H9 (cell line): ENCODE results near the gene PRKCA. TPM values are rescaled to one million over a fixed set of nuclear protein-coding genes. Genes with fewer than 3 reads are reported as not detected.

Experiments used
- DNase-seq: peaks from one replicate; pipeline ENCODE4 v3.0.0-alpha.2; 2017
- H2AFZ ChIP-seq: one replicate; pipeline ENCODE4 v1.6.1; 2013; ENCODE audit warnings: mild to moderate bottlenecking, low read length, control low read depth, moderate library complexity
- H2AK5ac ChIP-seq: 2 replicates; pipeline ENCODE4 v1.6.1; 2013; ENCODE audit warnings: low read length, control low read depth, mixed read lengths; ENCODE audit not compliant: insufficient read length
- H2BK120ac ChIP-seq: one replicate; pipeline ENCODE4 v1.6.1; 2013; ENCODE audit warnings: low read depth, mild to moderate bottlenecking, low read length, control low read depth, inconsistent platforms; ENCODE audit not compliant: poor library complexity, severe bottlenecking
- H2BK12ac ChIP-seq: 2 replicates; pipeline ENCODE4 v1.6.1; 2013; ENCODE audit warnings: low read length, control low read depth, mixed read lengths, low read depth; ENCODE audit not compliant: insufficient read length
- H2BK15ac ChIP-seq: 2 replicates; pipeline ENCODE4 v1.6.1; 2013; ENCODE audit warnings: low read depth, low read length, control low read depth
- H2BK20ac ChIP-seq: one replicate; pipeline ENCODE4 v1.6.1; 2013; ENCODE audit warnings: low read depth, mild to moderate bottlenecking, low read length, control low read depth, inconsistent platforms; ENCODE audit not compliant: poor library complexity, severe bottlenecking
- H2BK5ac ChIP-seq: 2 replicates; pipeline ENCODE4 v1.6.1; 2013; ENCODE audit warnings: low read length, control low read depth, mixed read lengths; ENCODE audit not compliant: insufficient read length
- H3K14ac ChIP-seq: 2 replicates; pipeline ENCODE4 v1.6.1; 2013; ENCODE audit warnings: low read length, control low read depth; ENCODE audit not compliant: insufficient read depth
- H3K18ac ChIP-seq: 2 replicates; pipeline ENCODE4 v1.6.1; 2013; ENCODE audit warnings: low read depth, mild to moderate bottlenecking, mixed read lengths, low read length, control low read depth; ENCODE audit not compliant: insufficient read length
- H3K23ac ChIP-seq: 2 replicates; pipeline ENCODE4 v1.6.1; 2013; ENCODE audit warnings: low read length, control low read depth, mixed read lengths, low read depth; ENCODE audit not compliant: insufficient read length
- H3K23me2 ChIP-seq: 2 replicates; pipeline ENCODE4 v1.6.1; 2013; ENCODE audit warnings: low read depth, mild to moderate bottlenecking, mixed read lengths, low read length, control low read depth; ENCODE audit not compliant: insufficient read length, poor library complexity, severe bottlenecking
- H3K27ac ChIP-seq: 2 replicates; pipeline ENCODE4 v1.5.1; 2013; ENCODE audit warnings: low read length, control low read depth, mixed read lengths, low read depth; ENCODE audit not compliant: insufficient read length
- H3K27me3 ChIP-seq: 2 replicates; pipeline ENCODE4 v1.6.1; 2013; ENCODE audit warnings: low read length, control low read depth, inconsistent platforms; ENCODE audit not compliant: insufficient read depth
- H3K4ac ChIP-seq: 2 replicates; pipeline ENCODE4 v1.6.1; 2013; ENCODE audit warnings: low read depth, mild to moderate bottlenecking, control low read depth, inconsistent platforms, low read length, moderate library complexity
- H3K4me1 ChIP-seq: 2 replicates; pipeline ENCODE4 v1.6.1; 2013; ENCODE audit warnings: low read length, control low read depth, inconsistent platforms; ENCODE audit not compliant: insufficient read depth
- H3K4me2 ChIP-seq: 2 replicates; pipeline ENCODE4 v1.6.1; 2013; ENCODE audit warnings: low read length, control low read depth, mixed read lengths; ENCODE audit not compliant: insufficient read length, insufficient read depth
- H3K56ac ChIP-seq: 2 replicates; pipeline ENCODE4 v1.6.1; 2013; ENCODE audit warnings: low read depth, mild to moderate bottlenecking, mixed read lengths, low read length, control low read depth; ENCODE audit not compliant: insufficient read length
- H3K79me1 ChIP-seq: 2 replicates; pipeline ENCODE4 v1.6.1; 2013; ENCODE audit warnings: low read depth, mild to moderate bottlenecking, moderate library complexity, low read length, control low read depth, inconsistent platforms; ENCODE audit not compliant: insufficient read depth, poor library complexity, severe bottlenecking
- H3K79me2 ChIP-seq: 2 replicates; pipeline ENCODE4 v1.6.1; 2013; ENCODE audit warnings: low read length, control low read depth, inconsistent platforms; ENCODE audit not compliant: insufficient read depth
- H3K9ac ChIP-seq: 2 replicates; pipeline ENCODE4 v1.6.1; 2013; ENCODE audit warnings: low read length, control low read depth, mixed read lengths; ENCODE audit not compliant: insufficient read length; ENCODE audit errors: extremely low read depth
- H3K9me3 ChIP-seq: one replicate; pipeline ENCODE4 v1.6.1; 2013; ENCODE audit warnings: low read depth, low read length, inconsistent platforms; ENCODE audit not compliant: control insufficient read depth
- H3T11ph ChIP-seq: one replicate; pipeline ENCODE4 v1.6.1; 2013; ENCODE audit warnings: mild to moderate bottlenecking, low read length, control low read depth, inconsistent platforms
- H4K20me1 ChIP-seq: one replicate; pipeline ENCODE4 v1.6.1; 2013; ENCODE audit not compliant: control insufficient read depth, insufficient read length, insufficient read depth
- H4K5ac ChIP-seq: 2 replicates; pipeline ENCODE4 v1.6.1; 2013; ENCODE audit warnings: low read depth, mild to moderate bottlenecking, mixed read lengths, low read length, control low read depth; ENCODE audit not compliant: insufficient read length
- H4K8ac ChIP-seq: replicated peaks from 2 replicates; pipeline ENCODE4 v1.6.1; 2013; ENCODE audit warnings: low read length, control low read depth, mixed read lengths, low read depth; ENCODE audit not compliant: insufficient read length
- H4K91ac ChIP-seq: 2 replicates; pipeline ENCODE4 v1.6.1; 2013; ENCODE audit warnings: low read depth, mild to moderate bottlenecking, moderate library complexity, mixed read lengths, low read length, control low read depth; ENCODE audit not compliant: insufficient read length
- H3K27ac Mint-ChIP-seq, 3 experiments: 2 replicates in 2 of 3; 3 replicates in 1 of 3; pipeline ENCODE4 v1.8.0; 2020 to 2021; ENCODE audit warnings: mixed read lengths in 3 of 3, mild to moderate bottlenecking in 1 of 3, moderate library complexity in 1 of 3
- H3K27me3 Mint-ChIP-seq: 2 replicates; pipeline ENCODE4 v1.8.0; 2021; ENCODE audit warnings: low read depth, mild to moderate bottlenecking, moderate library complexity, mixed read lengths
- H3K36me3 Mint-ChIP-seq, 3 experiments: 2 replicates in 2 of 3; 3 replicates in 1 of 3; pipeline ENCODE4 v1.8.0; 2020 to 2021; ENCODE audit warnings: low read depth in 3 of 3, mixed read lengths in 3 of 3; ENCODE audit not compliant: insufficient read depth in 1 of 3
- H3K4me1 Mint-ChIP-seq, 2 experiments: 2 replicates each; pipeline ENCODE4 v1.8.0; 2020; ENCODE audit warnings: mixed read lengths in 2 of 2
- H3K4me3 Mint-ChIP-seq, 2 experiments: 2 replicates in 1 of 2; 3 replicates in 1 of 2; pipeline ENCODE4 v1.8.0; 2020 to 2021; ENCODE audit warnings: mild to moderate bottlenecking in 2 of 2, mixed read lengths in 2 of 2, moderate library complexity in 1 of 2
- H3K9me3 Mint-ChIP-seq, 2 experiments: 2 replicates in 1 of 2; 3 replicates in 1 of 2; pipeline ENCODE4 v1.8.0; 2020; ENCODE audit warnings: mild to moderate bottlenecking in 2 of 2, mixed read lengths in 2 of 2, moderate library complexity in 1 of 2
- CTCF ChIP-seq: fragments of 200-600 bp; sonication (generic); conservative IDR thresholded peaks from 3 replicates; pipeline ENCODE4 v1.8.0; 2021; ENCODE audit warnings: antibody characterized with exemption, mild to moderate bottlenecking
- WGBS: extraction: QIAGEN DNeasy Blood & Tissue Kit; methylation state at CpG from one replicate; pipeline ENCODE4 v1.1.7; 2013; ENCODE audit warnings: missing lambda C conversion rate, low lambda C conversion rate, mixed read lengths; ENCODE audit not compliant: insufficient read length; ENCODE audit errors: extremely low coverage; 5-methylcytosine and 5-hydroxymethylcytosine counted together
- total RNA-seq: library from RNA; stranded (reverse); gene quantifications from 2 replicates; pipeline ENCODE4 v1.2.1, GENCODE V29; 2021

PRKCA gene
- total RNA-seq, 1 experiment from 2014 or later = 10.5 TPM

- H3K27ac Mint-ChIP-seq = peak overlapping the region in 1 of 3 experiments; percentile 28; a peak in 2 of 7 replicates
- no CpG with 5 or more reads among the region's 5 CpGs for WGBS
Observed at GRCh38 chr17:66740226-66740625, 437.8 kb downstream of the PRKCA start.

More at GRCh38 chr17:66740226-66740625, 437.8 kb downstream of the PRKCA start:
- H3K36me3 Mint-ChIP-seq = peaks cover 0 to 1% (median 0%) of the 10 kb centered on the region in 3 experiments; a peak in 3 of 7 replicates
- no peaks in the 10 kb centered on the region for H3K79me1 ChIP-seq
- no peak overlapping the region for H3K4me3 Mint-ChIP-seq
- H3K79me2 ChIP-seq = no peaks in the 10 kb centered on the region
- H3K14ac ChIP-seq = no peak overlapping the region
- H2AK5ac ChIP-seq = no peak overlapping the region
- no peak overlapping the region for H3K56ac ChIP-seq
- H4K91ac ChIP-seq = no peak overlapping the region
- H3K4ac ChIP-seq = no peak overlapping the region
- no peak overlapping the region for H4K8ac ChIP-seq
- H4K5ac ChIP-seq = no peak overlapping the region
- no peak overlapping the region for H3K23ac ChIP-seq
- H3T11ph ChIP-seq = no peak overlapping the region
- no peaks in the 10 kb centered on the region for H3K27me3 ChIP-seq
- H3K9me3 Mint-ChIP-seq = no peaks in the 10 kb centered on the region
- no peak overlapping the region for H2BK120ac ChIP-seq
- no peaks in the 10 kb centered on the region for H4K20me1 ChIP-seq
- H3K18ac ChIP-seq = no peak overlapping the region
- H2BK15ac ChIP-seq = no peak overlapping the region
- H2AFZ ChIP-seq = no peak overlapping the region
- DNase-seq = no peak
- peaks cover 23 to 33% of the 10 kb centered on the region in 2 experiments for H3K4me1 Mint-ChIP-seq
- no peak for TF ChIP-seq CTCF
- H3K4me2 ChIP-seq = no peak overlapping the region
- no peaks in the 10 kb centered on the region for H3K23me2 ChIP-seq
- no peaks in the 10 kb centered on the region for H3K27me3 Mint-ChIP-seq
- H3K9me3 ChIP-seq = no peaks in the 10 kb centered on the region
- H3K4me1 ChIP-seq = no peaks in the 10 kb centered on the region
- H3K9ac ChIP-seq = no peak overlapping the region
- H2BK5ac ChIP-seq = no peak overlapping the region
- H3K27ac ChIP-seq = no peak overlapping the region
- no peak overlapping the region for H2BK12ac ChIP-seq
- no peak overlapping the region for H2BK20ac ChIP-seq
